ENCODE results near the gene PRM1. TPM values are rescaled to one million over a fixed set of nuclear protein-coding genes. Genes with fewer than 3 reads are reported as not detected.

PRM1 gene
- total and polyA plus RNA-seq, 2 of the 13 experiments (the other 11 are each of a cell fraction or from before 2014, with no cell fraction given) = not detected

GRCh38 chr16:11299865-11300559, 18.9 kb upstream of the PRM1 start (continued):
- TF ChIP-seq, protein P1, sequence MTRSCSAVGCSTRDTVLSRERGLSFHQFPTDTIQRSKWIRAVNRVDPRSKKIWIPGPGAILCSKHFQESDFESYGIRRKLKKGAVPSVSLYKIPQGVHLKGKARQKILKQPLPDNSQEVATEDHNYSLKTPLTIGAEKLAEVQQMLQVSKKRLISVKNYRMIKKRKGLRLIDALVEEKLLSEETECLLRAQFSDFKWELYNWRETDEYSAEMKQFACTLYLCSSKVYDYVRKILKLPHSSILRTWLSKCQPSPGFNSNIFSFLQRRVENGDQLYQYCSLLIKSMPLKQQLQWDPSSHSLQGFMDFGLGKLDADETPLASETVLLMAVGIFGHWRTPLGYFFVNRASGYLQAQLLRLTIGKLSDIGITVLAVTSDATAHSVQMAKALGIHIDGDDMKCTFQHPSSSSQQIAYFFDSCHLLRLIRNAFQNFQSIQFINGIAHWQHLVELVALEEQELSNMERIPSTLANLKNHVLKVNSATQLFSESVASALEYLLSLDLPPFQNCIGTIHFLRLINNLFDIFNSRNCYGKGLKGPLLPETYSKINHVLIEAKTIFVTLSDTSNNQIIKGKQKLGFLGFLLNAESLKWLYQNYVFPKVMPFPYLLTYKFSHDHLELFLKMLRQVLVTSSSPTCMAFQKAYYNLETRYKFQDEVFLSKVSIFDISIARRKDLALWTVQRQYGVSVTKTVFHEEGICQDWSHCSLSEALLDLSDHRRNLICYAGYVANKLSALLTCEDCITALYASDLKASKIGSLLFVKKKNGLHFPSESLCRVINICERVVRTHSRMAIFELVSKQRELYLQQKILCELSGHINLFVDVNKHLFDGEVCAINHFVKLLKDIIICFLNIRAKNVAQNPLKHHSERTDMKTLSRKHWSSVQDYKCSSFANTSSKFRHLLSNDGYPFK (CRISPR knock-in tag; IDR thresholded peaks at IDR 0.05; ENCODE audit: borderline replicate concordance) = no peak
- TF ChIP-seq RFX3 (CRISPR knock-in tag; IDR thresholded peaks at IDR 0.05) (no peak), PHB2 (IDR thresholded peaks at IDR 0.05; ENCODE audit: partially characterized antibody) (no peak), SP2 (CRISPR knock-in tag; IDR thresholded peaks at IDR 0.05) (no peak), ZNF891 (CRISPR knock-in tag; IDR thresholded peaks at IDR 0.05) (no peak), ZNF644 (CRISPR knock-in tag; IDR thresholded peaks at IDR 0.05; ENCODE audit: low read depth) (no peak), RFXANK (CRISPR knock-in tag; IDR thresholded peaks at IDR 0.05) (no peak), THAP8 (CRISPR knock-in tag; IDR thresholded peaks at IDR 0.05; ENCODE audit: borderline replicate concordance) (no peak), ZMYM4 (CRISPR knock-in tag; IDR thresholded peaks at IDR 0.05) (no peak), ZNF280B (CRISPR knock-in tag; IDR thresholded peaks at IDR 0.05; ENCODE audit: borderline replicate concordance) (no peak), SOX5 (CRISPR knock-in tag; IDR thresholded peaks at IDR 0.05; ENCODE audit: borderline replicate concordance) (peak; percentile 23; the same call in 1 of the 2 replicates), BCL6 (CRISPR knock-in tag; IDR thresholded peaks at IDR 0.05) (no peak), ZSCAN29 (CRISPR knock-in tag; conservative IDR thresholded peaks at IDR 0.05) (no peak), ZNF776 (CRISPR knock-in tag; IDR thresholded peaks at IDR 0.05) (peak; percentile 32; the same call in 1 of the 2 replicates), ZSCAN25 (CRISPR knock-in tag; IDR thresholded peaks at IDR 0.05) (no peak)
- TF ChIP-seq, protein P2, sequence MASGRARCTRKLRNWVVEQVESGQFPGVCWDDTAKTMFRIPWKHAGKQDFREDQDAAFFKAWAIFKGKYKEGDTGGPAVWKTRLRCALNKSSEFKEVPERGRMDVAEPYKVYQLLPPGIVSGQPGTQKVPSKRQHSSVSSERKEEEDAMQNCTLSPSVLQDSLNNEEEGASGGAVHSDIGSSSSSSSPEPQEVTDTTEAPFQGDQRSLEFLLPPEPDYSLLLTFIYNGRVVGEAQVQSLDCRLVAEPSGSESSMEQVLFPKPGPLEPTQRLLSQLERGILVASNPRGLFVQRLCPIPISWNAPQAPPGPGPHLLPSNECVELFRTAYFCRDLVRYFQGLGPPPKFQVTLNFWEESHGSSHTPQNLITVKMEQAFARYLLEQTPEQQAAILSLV (CRISPR knock-in tag; IDR thresholded peaks at IDR 0.05; ENCODE audit: borderline replicate concordance) = no peak
- TF ChIP-seq, protein P3, sequence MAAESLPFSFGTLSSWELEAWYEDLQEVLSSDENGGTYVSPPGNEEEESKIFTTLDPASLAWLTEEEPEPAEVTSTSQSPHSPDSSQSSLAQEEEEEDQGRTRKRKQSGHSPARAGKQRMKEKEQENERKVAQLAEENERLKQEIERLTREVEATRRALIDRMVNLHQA (CRISPR knock-in tag; IDR thresholded peaks at IDR 0.05) = no peak
- TF ChIP-seq, protein P4, sequence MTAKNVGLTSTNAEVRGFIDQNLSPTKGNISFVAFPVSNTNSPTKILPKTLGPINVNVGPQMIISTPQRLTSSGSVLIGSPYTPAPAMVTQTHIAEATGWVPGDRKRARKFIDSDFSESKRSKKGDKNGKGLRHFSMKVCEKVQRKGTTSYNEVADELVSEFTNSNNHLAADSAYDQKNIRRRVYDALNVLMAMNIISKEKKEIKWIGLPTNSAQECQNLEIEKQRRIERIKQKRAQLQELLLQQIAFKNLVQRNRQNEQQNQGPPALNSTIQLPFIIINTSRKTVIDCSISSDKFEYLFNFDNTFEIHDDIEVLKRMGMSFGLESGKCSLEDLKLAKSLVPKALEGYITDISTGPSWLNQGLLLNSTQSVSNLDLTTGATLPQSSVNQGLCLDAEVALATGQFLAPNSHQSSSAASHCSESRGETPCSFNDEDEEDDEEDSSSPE (CRISPR knock-in tag; IDR thresholded peaks at IDR 0.05) = no peak
